ENCODE results near the gene PLP2. TPM values are rescaled to one million over a fixed set of nuclear protein-coding genes. Genes with fewer than 3 reads are reported as not detected.
"Not testable (repeated sequence)": the region's sequence is repeated elsewhere in the genome, so short reads cannot be mapped to it uniquely, and the experiment has no call there.

PLP2 gene
- total and polyA plus RNA-seq, 2 donors from 2014 or later = 58.6 to 139 TPM

- Histone ChIP-seq H3K9me3 (ENCODE audit: control insufficient read depth in 2 of 3, insufficient read depth in 1 of 3, low read length in 3 of 3) (no peaks in the 10 kb centered on the region), H3K36me3 (ENCODE audit: control insufficient read depth in 2 of 3, insufficient read depth in 3 of 3, low read length in 3 of 3) (no peaks in the 10 kb centered on the region), H3K27ac (ENCODE audit: low read depth in 2 of 2, low read length in 2 of 2) (no peak overlapping the region), H3K4me1 (ENCODE audit: control insufficient read depth in 2 of 3, insufficient read depth in 2 of 3, low read depth in 1 of 3, low read length in 3 of 3) (no peaks in the 10 kb centered on the region), H3K27me3 (ENCODE audit: control insufficient read depth, insufficient read depth, low read length) (no peaks in the 10 kb centered on the region), H3K9ac (ENCODE audit: low read length in 3 of 3) (no peak overlapping the region), H3K4me3 (ENCODE audit: low read length in 3 of 3) (no peak overlapping the region)
- DNase-seq = no peak
- no peak for TF ChIP-seq CTCF (IDR thresholded peaks at IDR 0.05; ENCODE audit: borderline replicate concordance, extremely low read depth, insufficient read depth)
- FAIRE-seq = no peak
- intact Hi-C loops (cut with DNase I) = no loop called here
Observed at GRCh38 chrX:49147936-49148335, 23.8 kb upstream of the PLP2 start.

- H3K4me3 ChIP-seq (ENCODE audit: low read length in 3 of 3); intact Hi-C loops (cut with DNase I); DNase-seq; H3K9me3 ChIP-seq (ENCODE audit: control insufficient read depth in 2 of 3, insufficient read depth in 1 of 3, low read length in 3 of 3); H3K27me3 ChIP-seq (ENCODE audit: control insufficient read depth, insufficient read depth, low read length); H3K4me1 ChIP-seq (ENCODE audit: control insufficient read depth in 2 of 3, insufficient read depth in 2 of 3, low read depth in 1 of 3, low read length in 3 of 3); H3K9ac ChIP-seq (ENCODE audit: low read length in 3 of 3); H3K36me3 ChIP-seq (ENCODE audit: control insufficient read depth in 2 of 3, insufficient read depth in 3 of 3, low read length in 3 of 3); FAIRE-seq: not testable (repeated sequence)
- H3K27ac ChIP-seq (ENCODE audit: low read depth in 2 of 2, low read length in 2 of 2) = peak overlapping the region in 1 of 2 donors; percentile 17
Observed at GRCh38 chrX:49148390-49149100, 23.2 kb upstream of the PLP2 start.

DNA sequence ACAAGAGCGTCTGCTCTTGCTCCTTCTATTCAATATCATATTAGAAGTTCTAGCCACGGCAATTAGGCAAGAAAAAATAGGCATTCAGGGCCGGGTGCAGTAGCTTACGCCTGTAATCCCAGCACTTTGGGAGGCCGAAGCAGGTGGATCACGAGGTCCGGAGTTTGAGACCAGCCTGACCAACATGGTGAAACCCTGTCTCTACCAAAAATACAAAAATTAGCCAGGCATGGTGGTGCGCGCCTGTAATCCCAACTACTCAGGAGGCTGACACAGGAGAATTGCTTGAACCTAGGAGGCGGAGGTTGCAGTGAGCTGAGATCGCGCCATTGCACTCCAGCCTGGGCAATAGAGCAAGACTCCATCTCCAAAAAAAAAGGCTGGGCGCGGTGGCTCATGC is 22.4 kb upstream of the PLP2 start:
- H3K36me3 ChIP-seq (ENCODE audit: control insufficient read depth in 2 of 3, insufficient read depth in 3 of 3, low read length in 3 of 3); H3K9me3 ChIP-seq (ENCODE audit: control insufficient read depth in 2 of 3, insufficient read depth in 1 of 3, low read length in 3 of 3); intact Hi-C loops (cut with DNase I); H3K4me1 ChIP-seq (ENCODE audit: control insufficient read depth in 2 of 3, insufficient read depth in 2 of 3, low read depth in 1 of 3, low read length in 3 of 3); FAIRE-seq; H3K27me3 ChIP-seq (ENCODE audit: control insufficient read depth, insufficient read depth, low read length); H3K4me3 ChIP-seq (ENCODE audit: low read length in 3 of 3); H3K9ac ChIP-seq (ENCODE audit: low read length in 3 of 3); DNase-seq: not testable (repeated sequence)
- H3K27ac ChIP-seq (ENCODE audit: low read depth in 2 of 2, low read length in 2 of 2) = peak overlapping the region in 1 of 2 donors; percentile 17

GRCh38 chrX:49153467-49153866 is 18.2 kb upstream of the PLP2 start:
- DNase-seq = no peak
- H3K4me3 ChIP-seq (ENCODE audit: low read length in 3 of 3) = no peak overlapping the region
- no peak overlapping the region for H3K9ac ChIP-seq (ENCODE audit: low read length in 3 of 3)
- intact Hi-C loops (cut with DNase I) = no loop called here
- TF ChIP-seq CTCF (IDR thresholded peaks at IDR 0.05; ENCODE audit: borderline replicate concordance, extremely low read depth, insufficient read depth) = no peak
- no peaks in the 10 kb centered on the region for H3K9me3 ChIP-seq (ENCODE audit: control insufficient read depth in 2 of 3, insufficient read depth in 1 of 3, low read length in 3 of 3)
- no peak for FAIRE-seq
- no peaks in the 10 kb centered on the region for H3K4me1 ChIP-seq (ENCODE audit: control insufficient read depth in 2 of 3, insufficient read depth in 2 of 3, low read depth in 1 of 3, low read length in 3 of 3)
- H3K27ac ChIP-seq (ENCODE audit: low read depth in 2 of 2, low read length in 2 of 2) = no peak overlapping the region
- H3K36me3 ChIP-seq (ENCODE audit: control insufficient read depth in 2 of 3, insufficient read depth in 3 of 3, low read length in 3 of 3) = no peaks in the 10 kb centered on the region
- no peaks in the 10 kb centered on the region for H3K27me3 ChIP-seq (ENCODE audit: control insufficient read depth, insufficient read depth, low read length)

Measured in kidney (tissue), 14 donors.